ENCODE measurements around the gene RACGAP1.

The RACGAP1 gene

DNA sequence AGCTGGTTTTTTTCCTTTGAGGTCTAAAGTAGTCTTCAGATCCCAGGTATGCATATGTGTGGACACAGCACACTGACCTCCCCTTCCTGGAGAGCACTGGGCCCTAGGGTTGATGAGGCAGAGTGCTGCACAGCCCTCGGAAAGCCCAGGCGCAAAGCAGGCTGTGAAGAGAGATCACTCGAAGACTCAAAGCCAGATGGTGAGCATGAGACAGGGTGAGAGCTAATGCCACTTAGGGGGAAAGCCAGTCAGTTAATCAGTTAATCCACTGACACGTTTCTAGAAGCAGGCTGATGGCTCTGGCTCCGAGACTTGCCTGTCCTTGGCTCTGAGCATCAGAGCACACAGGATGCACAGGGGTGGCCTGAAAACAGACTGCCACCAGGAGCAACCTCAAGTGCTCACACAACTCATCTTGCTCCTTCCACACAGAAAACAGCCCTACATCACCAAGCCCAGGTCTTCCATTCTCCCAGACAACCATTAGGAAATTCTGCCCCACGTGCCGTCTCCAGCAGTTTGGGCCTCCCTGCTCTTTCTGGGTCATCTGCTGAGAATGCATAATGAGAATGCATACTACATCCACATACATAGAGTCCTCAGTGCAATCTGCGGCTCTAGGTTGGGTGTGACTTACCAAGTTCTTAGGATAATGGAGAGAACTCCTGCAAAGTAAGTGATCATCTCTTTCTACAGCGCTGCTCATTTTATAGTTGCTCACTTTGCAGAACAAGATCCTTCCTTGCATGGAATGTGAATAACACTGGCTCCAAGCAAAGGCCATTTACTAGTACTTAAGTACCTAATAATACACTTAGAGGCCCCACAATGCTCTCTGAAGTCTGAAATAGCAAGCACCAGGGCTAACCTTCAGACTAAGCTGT lies 40.6 kb downstream of the RACGAP1 start:
- no peak for DNase-seq

DNA sequence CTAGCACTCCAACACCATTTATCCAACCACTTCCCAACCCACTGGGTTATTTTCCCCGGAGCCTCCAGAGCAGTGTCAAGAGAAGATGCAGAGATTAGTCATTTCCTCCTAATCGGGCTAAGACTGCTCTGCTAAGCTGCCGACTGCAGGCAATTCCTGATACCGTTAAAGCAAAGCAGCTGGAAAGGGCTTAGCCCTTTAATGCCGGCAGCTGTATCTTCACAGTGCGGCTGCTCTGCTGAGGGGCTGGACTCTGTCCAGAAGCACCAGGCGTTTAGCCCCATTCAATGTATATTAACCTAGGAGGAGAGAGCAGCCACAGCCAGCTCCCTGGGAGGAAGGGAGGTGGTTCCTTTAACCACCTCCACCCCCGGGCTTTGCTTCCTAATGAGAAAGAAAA lies 41.4 kb downstream of the RACGAP1 start:
- DNase-seq: peak; percentile 41

DNA sequence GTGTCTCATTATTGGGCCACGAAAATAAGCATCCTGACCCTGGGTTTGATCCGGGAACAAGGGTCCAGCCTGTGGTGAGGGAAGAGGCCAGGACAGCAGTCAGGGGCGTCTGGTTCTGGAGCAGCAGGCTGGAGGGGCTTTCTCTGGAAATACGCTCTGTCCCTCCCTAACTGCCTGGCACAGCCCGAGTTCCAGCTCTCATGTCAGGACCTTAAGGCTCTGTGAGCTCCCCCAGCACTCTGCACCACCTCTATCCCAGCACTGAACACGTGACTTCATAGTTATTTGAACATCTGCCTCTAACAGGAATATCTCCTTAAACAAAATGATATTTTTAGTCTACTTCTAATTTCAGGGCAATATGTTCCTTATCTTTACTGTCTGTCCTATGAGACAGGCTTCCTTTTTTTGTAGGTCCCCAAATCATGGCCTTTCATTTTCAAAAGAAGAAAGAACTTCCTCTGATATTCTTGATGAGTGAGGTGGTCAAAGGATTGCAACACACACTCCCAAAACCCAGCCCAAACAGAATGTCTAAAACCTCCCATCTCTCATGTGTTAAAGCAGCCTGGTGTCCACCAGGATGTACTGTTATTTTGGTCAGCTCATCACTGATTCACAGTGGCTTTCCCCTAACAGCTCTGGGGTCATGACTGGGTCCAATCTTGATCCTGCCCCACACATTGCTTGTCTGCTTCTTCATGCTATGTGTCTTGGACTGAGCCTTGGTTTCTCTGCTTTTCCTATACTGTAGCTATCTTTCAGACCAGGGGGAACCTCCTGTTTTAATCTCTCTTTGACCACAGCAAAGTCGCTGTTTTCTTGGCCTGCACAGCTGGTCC lies 42.8 kb downstream of the RACGAP1 start:
- no peak for DNase-seq

DNA sequence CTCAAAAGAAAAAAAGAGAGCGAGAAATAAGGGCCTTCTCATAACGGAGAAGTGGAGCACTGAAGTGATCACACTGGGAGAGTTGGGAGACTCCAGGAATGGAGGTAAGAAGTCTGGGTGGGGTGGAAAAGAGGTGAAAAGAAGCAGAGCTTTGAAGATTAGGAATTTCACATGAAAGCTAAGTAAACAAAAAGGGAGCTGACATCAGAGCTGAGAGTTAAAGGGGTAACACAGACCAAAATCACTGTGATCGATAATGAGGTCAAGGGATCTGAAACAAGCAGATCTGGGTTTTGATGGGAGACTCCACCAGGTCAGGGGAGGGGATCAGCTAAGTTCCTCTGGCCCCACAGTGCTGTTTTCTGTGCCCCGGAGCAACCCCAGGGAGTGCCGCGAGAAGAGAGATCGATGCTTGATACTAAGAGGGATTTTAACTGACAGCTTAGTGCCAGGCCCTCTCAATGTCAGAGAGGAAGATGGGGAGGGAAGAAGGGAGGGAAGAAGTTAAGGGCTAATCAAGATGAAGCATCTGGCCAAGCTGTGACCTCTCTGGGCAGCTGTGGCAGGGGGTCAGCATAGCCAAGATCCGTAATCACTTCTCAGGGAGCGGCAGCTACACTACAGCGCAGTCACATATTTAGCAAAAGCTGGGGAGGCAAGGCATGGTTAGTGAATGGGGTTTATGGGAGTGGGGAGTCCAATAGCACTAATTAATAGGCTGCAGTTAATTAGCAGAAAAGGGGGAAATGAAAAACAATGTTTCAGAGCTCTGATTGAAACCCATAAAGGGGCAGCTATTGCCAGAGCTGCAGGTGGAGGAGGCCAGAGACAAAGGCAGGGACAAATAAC lies 44.6 kb downstream of the RACGAP1 start:
- DNase-seq: no peak

- DNase-seq: no peak
These were observed 45.5 kb downstream of the RACGAP1 start for GRCh38 chr12:49979791-49980190.

DNA sequence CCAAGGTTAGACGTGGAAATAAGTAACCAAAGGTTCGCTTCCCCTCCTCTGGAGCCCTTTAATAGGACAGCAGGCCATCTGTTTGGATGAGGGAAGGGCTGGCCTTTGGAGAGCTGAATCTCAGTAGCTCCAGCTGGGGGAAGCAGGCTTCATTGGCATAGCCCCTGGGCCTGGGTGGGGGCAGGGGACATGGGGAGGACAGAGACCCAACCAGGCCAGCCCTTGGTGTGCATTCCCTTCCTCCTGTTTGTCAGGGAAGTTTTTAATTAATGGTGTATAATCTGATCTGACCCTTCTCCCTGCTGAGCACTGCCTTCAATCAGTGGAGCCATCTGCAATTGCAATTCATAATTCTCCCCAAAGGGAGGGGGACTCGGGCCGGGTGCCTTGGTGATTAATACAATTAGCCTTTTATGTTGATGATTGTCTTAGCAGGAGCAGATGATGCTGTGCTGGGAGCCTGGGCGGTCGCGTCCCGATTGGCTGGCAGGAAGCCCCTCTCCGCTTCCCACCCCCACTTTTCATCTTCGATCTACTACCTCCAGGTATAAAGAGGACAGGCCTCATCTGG lies 46.2 kb downstream of the RACGAP1 start:
- no peak for DNase-seq

DNA sequence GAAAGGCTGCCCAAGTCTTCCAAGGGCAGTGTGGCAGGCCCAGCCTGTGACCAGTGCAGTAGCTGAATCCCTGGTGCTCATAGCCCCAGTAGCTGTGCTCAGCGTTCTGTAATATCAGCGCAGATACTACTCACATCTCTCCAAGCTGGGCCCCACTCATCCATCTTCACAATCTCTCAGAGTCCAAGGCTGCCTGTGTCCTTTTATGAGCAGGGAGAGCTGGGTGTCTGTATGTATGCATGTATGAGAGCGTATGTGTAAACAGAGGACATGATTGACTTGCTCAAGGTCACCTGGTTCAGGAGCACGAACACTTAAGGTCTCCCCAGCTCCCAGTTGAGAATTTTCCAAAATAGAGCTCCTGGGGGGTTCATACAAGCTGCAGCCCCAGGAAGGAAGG lies 47.2 kb downstream of the RACGAP1 start:
- no peak for DNase-seq

DNA sequence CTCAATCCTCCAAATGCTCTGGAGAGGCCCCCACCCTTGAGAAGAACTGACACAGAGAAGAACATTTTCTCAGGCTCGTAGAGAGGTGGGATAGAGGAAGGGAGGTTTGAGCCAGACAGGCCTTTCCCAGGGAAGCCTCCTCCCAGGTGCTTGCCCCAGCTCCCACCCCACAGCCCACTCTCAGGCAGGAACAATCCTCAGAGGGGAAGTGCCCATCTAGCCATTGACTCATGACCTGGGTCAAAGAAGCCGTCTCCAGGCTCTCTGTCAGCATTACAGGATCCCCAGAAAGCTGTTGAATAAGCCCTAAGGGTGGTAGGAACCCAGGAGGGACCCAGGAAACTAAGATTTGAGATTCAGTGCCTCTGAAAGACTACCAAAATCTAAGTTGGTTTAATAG lies 48.7 kb downstream of the RACGAP1 start:
- no peak for DNase-seq

- DNase-seq: no peak
These were observed 50.0 kb downstream of the RACGAP1 start for GRCh38 chr12:49975318-49975761.

GRCh38 chr12:49974677-49975317 lies 50.5 kb downstream of the RACGAP1 start:
- DNase-seq: no peak

- peak; percentile 32 for DNase-seq
These were observed 51.0 kb downstream of the RACGAP1 start for GRCh38 chr12:49974231-49974675.

GRCh38 chr12:49973361-49973830 lies 51.9 kb downstream of the RACGAP1 start:
- no peak for DNase-seq

DNA sequence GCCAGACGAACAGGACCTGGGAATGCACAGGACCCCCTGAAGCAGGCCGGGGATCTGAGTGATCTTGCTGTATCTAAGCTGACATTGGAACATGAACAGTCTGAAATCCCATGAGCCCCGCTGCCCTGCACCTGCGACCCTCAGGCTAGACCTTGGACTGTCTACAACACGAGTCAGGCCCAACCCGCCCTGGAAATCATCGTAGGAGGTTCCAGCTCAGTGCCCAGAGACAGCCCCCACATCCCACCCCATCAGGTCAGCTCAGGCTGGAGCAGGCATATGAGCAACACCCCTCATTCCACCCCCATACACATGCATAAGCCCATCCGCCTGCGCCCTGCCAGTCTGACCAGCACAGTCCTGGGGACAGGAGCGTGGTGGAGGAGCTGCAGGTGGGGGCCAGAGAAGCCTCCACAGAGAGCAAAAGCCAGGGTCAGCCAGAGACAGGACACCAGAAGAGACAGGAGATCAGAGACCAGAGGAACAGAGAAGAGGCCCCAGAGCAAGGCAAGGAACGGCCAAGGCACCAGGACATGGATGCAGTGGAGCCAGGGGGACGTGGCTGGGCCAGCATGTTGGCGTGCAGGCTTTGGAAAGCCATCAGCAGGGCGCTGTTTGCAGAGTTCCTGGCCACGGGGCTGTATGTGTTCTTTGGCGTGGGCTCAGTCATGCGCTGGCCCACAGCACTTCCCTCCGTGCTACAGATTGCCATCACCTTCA lies 52.5 kb downstream of the RACGAP1 start, which contains the start of gene AQP6:
Gene AQP6 (plus strand): TSS at position 307 of the 720 bp plus-strand sequence. CDS start 227 bp downstream, at position 534.
- DNase-seq: no peak

DNA sequence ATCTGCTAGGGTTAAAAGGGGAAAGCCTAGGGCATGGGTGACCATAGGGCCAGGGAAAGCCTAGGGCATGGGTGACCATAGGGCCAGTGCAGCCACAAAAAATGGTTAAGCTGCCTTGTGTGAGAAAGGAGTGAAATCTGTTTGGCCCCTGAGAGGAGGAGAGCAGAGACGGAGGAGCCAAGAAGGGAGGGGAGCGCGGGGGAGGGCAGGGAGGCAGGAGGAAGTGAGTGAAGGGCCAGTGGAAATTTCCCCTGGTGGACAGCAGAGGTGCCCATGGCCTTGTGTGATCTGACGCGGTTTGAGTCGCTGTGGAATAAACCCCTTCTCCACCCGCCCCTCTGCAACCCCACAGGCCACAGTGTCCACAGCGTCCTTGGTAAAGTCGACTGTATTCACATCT lies 53.2 kb downstream of the RACGAP1 start:
- no peak for DNase-seq

DNA sequence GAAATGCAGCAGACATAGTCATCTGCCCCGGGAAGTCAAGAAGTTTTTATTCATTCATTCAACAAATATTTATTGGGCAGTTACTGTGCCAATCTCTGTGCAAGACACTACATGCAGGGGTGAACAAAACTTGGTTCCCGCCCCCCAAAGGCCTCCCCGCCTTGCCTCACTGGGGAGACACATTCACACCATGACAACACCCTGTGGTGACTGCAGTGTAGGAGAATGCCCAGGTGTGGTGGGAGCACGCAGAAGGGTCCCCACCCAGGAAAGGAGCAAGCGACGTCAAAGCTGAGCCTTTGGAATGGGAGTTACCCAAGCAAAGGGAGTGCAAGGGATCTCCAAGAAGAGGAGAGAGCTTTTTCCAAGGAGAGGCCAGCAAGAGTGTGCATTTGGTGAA lies 54.2 kb downstream of the RACGAP1 start:
- DNase-seq: no peak

DNA sequence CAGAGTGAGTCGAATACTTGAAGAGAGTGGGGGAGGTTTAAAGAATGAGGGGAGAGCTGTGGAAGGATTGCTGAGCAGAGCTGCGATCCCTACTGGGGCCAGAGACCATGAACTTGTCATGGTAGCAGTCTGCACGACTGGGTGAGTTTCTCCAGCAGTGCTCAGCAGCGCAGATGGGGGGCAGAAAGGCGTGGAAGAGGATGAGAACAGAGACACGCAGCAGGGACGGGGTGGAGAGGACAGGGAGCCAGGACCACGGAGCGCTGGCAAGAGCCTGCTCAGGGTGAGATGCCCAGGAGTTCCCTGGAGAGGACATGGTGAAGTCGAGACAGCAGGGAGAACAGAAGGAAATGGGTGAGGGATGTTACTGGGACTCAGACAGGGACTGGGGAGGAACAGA lies 54.6 kb downstream of the RACGAP1 start:
- no peak for DNase-seq

DNA sequence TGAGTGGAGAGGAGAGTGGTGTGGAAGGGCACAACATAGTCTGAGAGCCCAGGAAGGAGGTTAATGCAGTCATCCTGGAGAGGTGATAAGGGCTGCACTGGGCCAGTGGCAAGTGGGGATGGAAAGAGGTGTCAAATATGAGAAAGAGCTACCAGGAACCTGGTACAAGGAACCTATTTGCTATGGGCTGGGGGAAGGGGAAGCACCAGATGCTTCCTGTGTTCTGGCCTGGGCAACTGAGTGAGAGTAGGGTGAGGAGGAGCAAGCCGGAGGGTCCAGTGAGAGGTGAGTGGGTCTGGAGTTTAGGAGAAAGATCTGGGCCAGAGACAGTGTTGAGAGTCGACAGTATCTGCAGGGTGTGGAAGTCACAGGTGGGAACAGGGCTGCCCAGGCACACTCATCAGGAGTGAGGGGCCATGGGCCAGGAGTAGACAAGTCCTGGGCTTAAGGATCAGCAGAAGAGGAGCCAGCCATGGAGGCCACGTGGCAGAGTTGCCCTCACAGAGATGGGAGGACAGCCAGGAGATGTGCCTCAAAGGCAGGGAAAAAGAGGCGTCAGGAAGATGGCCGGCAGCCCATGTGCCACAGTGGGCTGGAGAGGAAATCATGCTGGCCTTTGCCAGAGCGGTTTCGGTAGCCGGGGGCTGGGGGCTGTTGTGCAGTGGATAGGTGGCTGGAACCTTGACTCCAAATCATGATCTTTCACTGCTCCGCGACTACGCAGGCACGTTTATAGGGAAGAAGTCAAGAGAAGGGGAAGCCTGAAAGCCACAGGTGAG lies 55.5 kb downstream of the RACGAP1 start:
- no peak for DNase-seq

GRCh38 chr12:49969027-49969426 lies 56.3 kb downstream of the RACGAP1 start:
- DNase-seq: no peak

GRCh38 chr12:49968471-49968870 lies 56.8 kb downstream of the RACGAP1 start:
- no peak for DNase-seq

DNA sequence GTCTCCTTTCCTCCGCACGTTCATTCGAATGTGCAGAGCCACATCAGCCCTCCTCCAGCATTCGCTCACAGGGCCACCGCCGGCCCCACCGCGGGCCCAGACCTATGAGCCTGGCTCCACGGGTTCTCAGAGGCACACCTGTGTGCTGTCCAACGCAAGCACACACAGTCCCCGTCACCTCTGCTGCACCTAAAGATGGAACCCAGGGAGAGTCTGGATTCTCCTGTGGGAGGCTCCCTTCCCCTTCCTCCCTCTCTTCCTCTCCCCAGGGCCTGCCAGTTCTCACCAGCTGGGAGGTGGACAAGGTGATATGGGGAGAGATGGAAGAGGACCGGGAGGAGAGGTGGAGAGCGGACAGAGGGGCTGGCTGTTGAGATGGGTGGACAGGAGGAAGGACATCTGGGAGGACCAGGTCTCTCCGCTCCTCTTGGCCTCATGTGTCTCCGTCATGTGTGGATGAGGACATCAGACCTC lies 57.5 kb downstream of the RACGAP1 start:
- DNase-seq: no peak

Data from kidney glomerular epithelial cell (primary cell).